MCF 10A (cell line): ENCODE results near the gene RPL37A. TPM values are rescaled to one million over a fixed set of nuclear protein-coding genes. Genes with fewer than 3 reads are reported as not detected.
A peak's percentile ranks its signal among the peaks of the same experiment; 100 is the strongest.

Experiments used
- BruUV-seq: library from RNA; stranded (reverse); fragments of 400-500 nt; replicated peaks from 2 replicates; lab custom pipeline; 2021; lab: Mats Ljungman, UMichigan
- CTCF ChIA-PET: fragments of 300-600 bp; sonication (Branson Sonifier 250); formaldehyde crosslinking; extraction: SDS; loops from one replicate; lab custom pipeline; 2021; ENCODE audit warnings: antibody characterized with exemption, inconsistent platforms; lab: Yijun Ruan, JAX
- POLR2A ChIA-PET: fragments of 300-600, 350-650 bp; sonication (Branson Sonifier 250); formaldehyde crosslinking; extraction: SDS; loops from one replicate; lab custom pipeline; 2020; ENCODE audit warnings: antibody characterized with exemption, inconsistent platforms; lab: Yijun Ruan, JAX
- DNase-seq: peaks from one replicate; pipeline ENCODE4 v3.0.0-alpha.2; 2018; ENCODE audit not compliant: unreplicated experiment
- H3K27ac Mint-ChIP-seq: one replicate; pipeline ENCODE4 v1.8.0; 2022; ENCODE audit warnings: mild to moderate bottlenecking, low read depth, mixed read lengths; ENCODE audit not compliant: unreplicated experiment
- H3K27me3 Mint-ChIP-seq: one replicate; pipeline ENCODE4 v1.8.0; 2022; ENCODE audit warnings: mixed read lengths; ENCODE audit not compliant: insufficient read depth, unreplicated experiment
- H3K36me3 Mint-ChIP-seq: one replicate; pipeline ENCODE4 v1.8.0; 2022; ENCODE audit warnings: mild to moderate bottlenecking, moderate library complexity, mixed read lengths; ENCODE audit not compliant: insufficient read depth, unreplicated experiment
- H3K4me1 Mint-ChIP-seq: one replicate; pipeline ENCODE4 v1.8.0; 2022; ENCODE audit warnings: mixed read lengths; ENCODE audit not compliant: insufficient read depth, unreplicated experiment
- H3K4me3 Mint-ChIP-seq: one replicate; pipeline ENCODE4 v1.8.0; 2022; ENCODE audit warnings: mild to moderate bottlenecking, moderate library complexity, mixed read lengths; ENCODE audit not compliant: unreplicated experiment
- H3K9me3 Mint-ChIP-seq: one replicate; pipeline ENCODE4 v1.8.0; 2022; ENCODE audit warnings: mixed read lengths; ENCODE audit not compliant: unreplicated experiment
- CTCF ChIP-seq: fragments of 200-600 bp; IDR thresholded peaks from one replicate; pipeline ENCODE4 v1.8.0; 2022; ENCODE audit warnings: antibody characterized with exemption, mild to moderate bottlenecking; ENCODE audit not compliant: unreplicated experiment
- intact Hi-C: fragments of 100-400 bp; cut with micrococcal nuclease; formaldehyde crosslinking; loops from 2 replicates; pipeline ENCODE4 v1.14.1; 2022
- total RNA-seq: library from RNA; stranded (reverse); gene quantifications from 2 replicates; pipeline ENCODE4 v1.2.3, GENCODE V29; 2022

The RPL37A gene
- total RNA-seq, 1 experiment from 2014 or later = 4,349 TPM

DNA sequence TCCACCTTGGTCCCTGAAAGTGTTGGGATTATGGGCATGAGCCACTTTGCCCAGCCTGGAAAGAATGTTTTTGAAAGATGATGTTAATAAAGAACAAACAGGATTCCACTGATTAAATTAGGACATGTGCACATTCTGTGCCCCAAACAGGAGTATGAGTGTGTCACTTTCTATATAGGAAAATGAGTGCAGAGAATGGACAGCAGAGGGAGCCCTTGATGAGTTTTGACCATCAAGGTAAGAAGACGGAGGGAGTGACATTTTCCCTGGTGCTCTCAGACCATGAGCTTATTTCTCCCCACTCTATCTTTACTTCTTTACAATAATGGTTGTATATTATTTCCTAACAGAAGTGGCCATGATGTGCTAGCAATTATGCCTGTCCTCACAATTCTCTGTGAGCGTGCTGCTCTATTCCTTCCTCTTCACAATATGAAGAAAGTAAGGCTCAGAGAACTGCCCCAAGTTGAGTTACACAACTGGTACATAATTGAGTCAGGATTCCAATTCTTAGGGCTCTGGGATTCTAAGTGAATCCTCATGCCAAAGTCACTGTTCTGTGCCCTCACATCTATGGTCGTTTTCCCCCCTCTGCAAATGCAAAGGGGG, 20.6 kb downstream of the RPL37A start:
- Mint-ChIP-seq H3K4me1 (peaks cover 6% of the 10 kb centered on the region), H3K9me3 (no peaks in the 10 kb centered on the region), H3K27me3 (no peaks in the 10 kb centered on the region), H3K4me3 (no peak overlapping the region), H3K27ac (no peak overlapping the region), H3K36me3 (peaks cover 7% of the 10 kb centered on the region)
- no TSS peak for BruUV-seq
- POLR2A ChIA-PET = interaction anchor here (0.6 to 2.6 kb wide), 5 partner anchors 12 to 927 kb away, joined by 3 to 26 read pairs (median 3); no protein-coding TSS in a partner anchor
- peak; percentile 62 for TF ChIP-seq CTCF
- CTCF ChIA-PET = interaction anchor here (0.6 to 13.5 kb wide), 36 partner anchors 9 to 993 kb away, joined by 3 to 673 read pairs (median 5); no protein-coding TSS in a partner anchor
- peak; percentile 82 for DNase-seq
- intact Hi-C loops = loop anchor here (1.0 to 5.0 kb wide), 2 partner anchors 147 to 163 kb away; no protein-coding TSS in a partner anchor

DNA sequence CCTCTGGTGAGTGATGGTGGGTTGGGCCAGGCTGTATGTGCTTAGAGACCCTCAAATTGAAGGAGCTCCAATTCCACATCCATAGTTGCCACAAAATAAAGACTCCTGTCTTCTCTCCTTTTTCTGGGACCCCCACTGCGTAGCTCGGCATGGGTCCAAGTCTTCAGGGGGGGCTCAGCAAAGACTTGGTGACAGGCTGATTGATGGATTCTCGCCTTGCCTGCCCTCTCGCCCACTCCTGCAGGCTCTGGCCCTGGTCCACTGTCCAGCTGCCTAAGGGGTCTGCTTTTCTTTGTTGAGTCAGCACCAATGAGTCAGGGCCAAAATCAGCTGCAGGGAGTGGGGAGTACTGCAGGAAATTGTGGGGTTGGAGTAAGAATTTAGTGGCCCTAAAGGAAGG, 21.5 kb downstream of the RPL37A start:
- no peaks in the 10 kb centered on the region for H3K9me3 Mint-ChIP-seq
- H3K27me3 Mint-ChIP-seq = no peaks in the 10 kb centered on the region
- no peak overlapping the region for H3K27ac Mint-ChIP-seq
- POLR2A ChIA-PET = interaction anchor here (1.0 to 2.6 kb wide), 5 partner anchors 8 to 146 kb away, joined by 3 to 26 read pairs (median 3); no protein-coding TSS in a partner anchor
- TF ChIP-seq CTCF = no peak
- DNase-seq = no peak
- peaks cover 6% of the 10 kb centered on the region for H3K4me1 Mint-ChIP-seq
- CTCF ChIA-PET = interaction anchor here (0.6 to 13.5 kb wide), 27 partner anchors 12 to 1164 kb away, joined by 3 to 673 read pairs (median 4); no protein-coding TSS in a partner anchor
- peaks cover 7% of the 10 kb centered on the region for H3K36me3 Mint-ChIP-seq
- intact Hi-C loops = no loop called here
- BruUV-seq = no TSS peak
- H3K4me3 Mint-ChIP-seq = no peak overlapping the region

DNA sequence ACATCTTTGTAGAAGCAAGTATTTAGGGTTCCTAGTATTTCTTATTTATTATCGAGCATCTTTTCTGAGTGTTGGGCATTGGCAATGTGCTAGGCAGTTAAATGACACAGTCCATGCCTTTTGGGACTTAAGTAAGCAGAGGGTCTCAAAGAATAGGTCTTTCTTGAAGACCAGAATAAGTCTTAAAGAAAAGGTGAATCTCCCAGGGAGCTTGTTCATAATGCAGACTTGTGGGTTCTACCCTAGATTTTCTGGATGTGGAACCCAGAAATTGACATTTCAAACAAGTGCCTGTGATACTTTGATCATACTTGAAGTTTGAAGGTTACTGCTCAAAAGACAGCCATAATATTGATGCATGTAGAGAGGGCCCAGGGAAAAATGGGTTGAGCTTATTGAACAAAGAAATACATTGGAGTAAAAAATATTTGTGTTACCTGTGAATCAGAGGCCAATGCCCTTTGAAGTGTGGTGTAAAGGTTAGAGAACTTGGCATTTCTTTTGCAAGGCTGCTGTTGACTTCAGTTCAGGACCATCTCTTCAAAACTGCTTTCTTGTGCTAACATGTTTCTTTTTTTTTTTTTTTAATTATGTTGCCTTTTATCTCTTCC, 24.4 kb downstream of the RPL37A start:
- Mint-ChIP-seq H3K36me3 (no peaks in the 10 kb centered on the region), H3K4me1 (peaks cover 6% of the 10 kb centered on the region), H3K27me3 (no peaks in the 10 kb centered on the region), H3K9me3 (no peaks in the 10 kb centered on the region), H3K27ac (no peak overlapping the region), H3K4me3 (no peak overlapping the region)
- DNase-seq = no peak
- POLR2A ChIA-PET = interaction anchor here (0.6 to 0.9 kb wide), 4 partner anchors 9 to 1113 kb away, joined by 3 to 4 read pairs (median 3); no protein-coding TSS in a partner anchor
- CTCF ChIA-PET = interaction anchor here (0.6 to 13.5 kb wide), 8 partner anchors 25 to 1253 kb away, joined by 3 to 673 read pairs (median 3); no protein-coding TSS in a partner anchor
- TF ChIP-seq CTCF = no peak
- no TSS peak for BruUV-seq
- intact Hi-C loops = no loop called here

DNA sequence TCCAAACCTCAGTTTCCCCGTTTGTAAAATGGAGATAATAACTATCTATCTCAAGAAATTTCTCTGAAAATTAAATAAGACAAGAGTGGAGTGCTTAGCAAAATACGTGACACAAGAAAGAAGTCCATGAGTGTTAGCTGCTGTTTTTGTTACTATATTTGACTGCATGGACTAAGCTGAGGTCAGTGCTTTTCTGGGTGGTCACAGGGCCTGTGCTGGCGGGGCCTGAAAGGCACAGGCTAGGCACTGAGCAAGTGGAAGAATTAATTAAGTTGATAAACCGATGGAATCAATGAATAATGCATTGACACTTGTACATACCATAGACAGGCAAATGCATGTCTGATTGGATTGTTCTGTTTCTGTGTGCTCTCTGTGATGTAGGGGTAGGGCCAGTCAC, 27.3 kb downstream of the RPL37A start:
- no TSS peak for BruUV-seq
- no peaks in the 10 kb centered on the region for H3K36me3 Mint-ChIP-seq
- no peak overlapping the region for H3K27ac Mint-ChIP-seq
- intact Hi-C loops = no loop called here
- DNase-seq = no peak
- no peaks in the 10 kb centered on the region for H3K9me3 Mint-ChIP-seq
- no peaks in the 10 kb centered on the region for H3K4me1 Mint-ChIP-seq
- no peaks in the 10 kb centered on the region for H3K27me3 Mint-ChIP-seq
- POLR2A ChIA-PET = no interaction called here
- no peak overlapping the region for H3K4me3 Mint-ChIP-seq
- CTCF ChIA-PET = interaction anchor here (0.6 to 13.5 kb wide), 6 partner anchors 10 to 134 kb away, joined by 4 to 673 read pairs (median 6); no protein-coding TSS in a partner anchor
- no peak for TF ChIP-seq CTCF
